NK-92 treated with Interleukin-12 subunit alpha and Interleukin-12 subunit beta, amount 100 ng/mL, for 24 hours (cell line): ENCODE results near the gene GSTM1.
"Not testable (repeated sequence)": the region's sequence is repeated elsewhere in the genome, so short reads cannot be mapped to it uniquely, and the experiment has no call there.

Experiments used
- DNase-seq: peaks from one replicate; lab custom pipeline; 2025; lab: John Stamatoyannopoulos, UW

The GSTM1 gene

DNA sequence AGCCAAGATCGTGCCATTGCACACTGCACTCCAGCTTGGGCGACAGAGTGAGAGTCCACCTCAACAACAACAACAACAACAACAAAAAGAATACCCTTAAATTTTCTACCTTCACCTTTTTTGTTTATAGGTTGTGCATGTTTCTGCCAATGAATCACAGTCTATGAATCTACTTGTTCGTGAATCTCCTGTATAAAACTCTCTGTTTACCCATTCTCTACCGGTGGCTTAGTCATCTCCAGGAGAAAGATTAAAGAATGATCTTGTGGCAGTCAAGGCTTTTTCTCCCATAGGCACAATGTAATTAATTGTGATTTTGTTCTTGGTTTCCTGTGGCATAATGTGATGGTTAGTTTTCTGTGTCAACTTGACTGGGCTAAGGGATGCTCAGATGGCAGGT lies 10.2 kb downstream of the GSTM1 start:
- DNase-seq = not testable (repeated sequence)

DNA sequence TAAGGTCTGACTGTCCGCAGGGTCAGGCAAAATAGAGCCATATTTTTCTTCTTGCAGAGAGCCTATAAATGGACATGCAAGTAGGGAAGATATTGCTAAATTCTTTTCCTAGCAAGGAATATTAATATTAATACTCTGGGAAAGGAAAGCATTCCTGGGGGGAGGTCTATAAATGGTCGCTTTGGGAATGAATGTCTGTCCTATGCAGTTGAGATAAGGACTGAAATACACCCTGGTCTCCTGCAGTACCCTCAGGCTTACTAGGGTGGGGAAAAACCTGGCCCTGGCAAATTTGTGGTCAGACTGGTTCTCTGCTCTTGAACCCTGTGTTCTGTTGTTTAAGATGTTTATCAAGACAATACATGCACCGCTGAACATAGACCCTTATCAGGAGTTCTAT lies 15.3 kb downstream of the GSTM1 start:
- not testable (repeated sequence) for DNase-seq

DNA sequence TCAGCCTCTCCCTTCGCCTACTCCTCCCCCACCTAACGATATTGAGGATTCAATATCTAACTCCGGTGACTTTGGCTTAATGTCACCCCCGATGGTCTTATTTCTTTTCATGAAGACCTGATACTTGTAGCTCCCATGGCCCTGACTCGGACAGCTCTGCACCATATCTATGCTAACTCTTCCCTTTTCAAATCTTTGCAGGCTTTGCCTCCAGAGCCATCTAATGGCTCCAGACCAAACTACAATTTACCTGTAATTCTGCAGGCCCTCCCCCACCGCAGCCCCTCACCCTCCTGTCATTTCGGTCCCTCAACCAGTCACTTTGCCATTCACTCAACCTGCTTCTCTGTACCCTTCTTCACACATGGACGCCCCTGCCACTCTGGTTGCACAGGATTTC lies 16.6 kb downstream of the GSTM1 start:
- DNase-seq = no peak

DNA sequence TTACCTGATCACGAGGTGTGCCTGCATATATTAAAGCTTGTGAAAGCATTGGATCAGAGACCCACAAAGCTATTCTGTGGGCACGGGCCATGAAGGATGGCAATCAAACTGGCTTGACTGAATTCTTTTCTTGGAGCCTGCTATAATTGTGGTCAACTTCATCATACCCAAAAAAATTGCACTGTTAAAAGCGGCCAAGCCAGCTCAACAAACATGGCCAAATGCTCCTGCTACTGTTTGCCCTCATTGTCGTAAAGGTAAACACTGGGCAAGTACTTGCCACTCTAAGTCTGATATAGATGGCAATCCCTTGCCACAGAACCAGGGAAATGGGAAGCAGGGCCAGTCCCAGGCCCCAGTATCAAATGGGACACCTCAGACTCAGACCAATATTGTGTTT lies 17.8 kb downstream of the GSTM1 start:
- no peak for DNase-seq

DNA sequence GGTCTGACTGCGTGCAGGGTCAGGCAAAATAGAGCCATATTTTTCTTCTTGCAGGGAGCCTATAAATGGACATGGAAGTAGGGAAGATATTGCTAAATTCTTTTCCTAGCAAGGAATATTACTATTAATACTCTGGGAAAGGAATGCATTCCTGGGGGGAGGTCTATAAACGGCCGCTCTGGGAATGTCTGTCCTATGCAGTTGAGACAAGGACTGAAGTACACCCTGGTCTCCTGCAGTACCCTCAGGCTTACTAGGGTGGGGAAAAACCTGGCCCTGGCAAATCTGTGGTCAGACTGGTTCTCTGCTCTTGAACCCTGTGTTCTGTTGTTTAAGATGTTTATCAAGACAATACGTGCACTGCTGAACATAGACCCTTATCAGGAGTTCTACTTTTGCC lies 21.3 kb downstream of the GSTM1 start:
- DNase-seq = not testable (repeated sequence)

DNA sequence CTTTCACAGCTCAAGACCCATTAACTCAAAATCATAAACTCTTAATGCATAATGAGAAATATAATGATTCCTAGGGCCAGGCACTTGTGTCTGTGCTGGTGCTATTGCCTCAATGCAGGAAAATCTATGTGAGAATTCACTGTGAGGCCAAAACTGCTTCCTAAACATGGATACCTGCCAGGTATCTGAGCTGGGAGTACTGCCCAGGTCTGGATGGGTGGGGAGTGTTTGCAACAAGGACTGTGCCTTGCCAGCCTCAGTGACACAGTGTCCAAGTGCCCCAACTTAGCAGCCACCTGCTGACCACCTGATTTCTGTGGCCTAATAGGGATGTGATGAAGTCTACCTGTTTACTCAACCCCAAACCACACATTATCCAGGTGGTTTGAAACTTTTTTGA lies 22.2 kb downstream of the GSTM1 start:
- DNase-seq = not testable (repeated sequence)

DNA sequence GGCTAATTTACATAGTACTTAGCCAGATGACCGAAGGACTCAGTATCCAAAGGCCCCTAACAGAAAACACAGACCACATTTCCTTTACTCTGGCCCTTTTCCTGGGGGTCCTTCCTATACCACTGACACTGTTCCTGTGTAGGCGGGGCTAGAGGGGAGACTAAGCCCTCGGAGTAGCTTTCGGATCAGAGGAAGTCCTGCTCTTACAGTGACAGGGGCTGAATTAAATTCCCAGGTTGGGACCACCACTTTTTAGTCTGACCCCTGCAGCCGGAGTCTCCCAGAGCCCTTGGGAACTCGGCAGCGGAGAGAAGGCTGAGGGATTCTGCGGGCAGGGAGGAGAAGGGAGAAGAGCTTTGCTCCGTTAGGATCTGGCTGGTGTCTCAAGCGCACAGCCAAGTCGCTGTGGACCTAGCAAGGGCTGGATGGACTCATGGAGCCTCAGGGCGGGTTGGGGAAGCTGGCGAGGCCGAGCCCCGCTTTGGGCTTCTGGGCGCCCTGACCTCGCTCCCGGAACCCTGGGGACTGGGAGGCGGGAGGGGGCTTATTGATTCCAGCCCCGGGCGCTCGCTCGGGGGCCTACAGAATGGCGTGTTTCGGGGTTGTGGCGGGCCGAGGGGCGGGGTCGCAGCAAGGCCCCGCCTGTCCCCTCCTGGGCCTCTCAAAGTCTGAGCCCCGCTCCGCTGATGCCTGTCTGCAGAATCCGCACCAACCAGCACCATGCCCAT lies 24.1 kb downstream of the GSTM1 start, which contains the start of gene GSTM5:
TSS of gene GSTM5 (plus strand) at position 659 of the 728 bp plus-strand sequence. CDS start at position 721, 62 bp downstream.
- not testable (repeated sequence) for DNase-seq

DNA sequence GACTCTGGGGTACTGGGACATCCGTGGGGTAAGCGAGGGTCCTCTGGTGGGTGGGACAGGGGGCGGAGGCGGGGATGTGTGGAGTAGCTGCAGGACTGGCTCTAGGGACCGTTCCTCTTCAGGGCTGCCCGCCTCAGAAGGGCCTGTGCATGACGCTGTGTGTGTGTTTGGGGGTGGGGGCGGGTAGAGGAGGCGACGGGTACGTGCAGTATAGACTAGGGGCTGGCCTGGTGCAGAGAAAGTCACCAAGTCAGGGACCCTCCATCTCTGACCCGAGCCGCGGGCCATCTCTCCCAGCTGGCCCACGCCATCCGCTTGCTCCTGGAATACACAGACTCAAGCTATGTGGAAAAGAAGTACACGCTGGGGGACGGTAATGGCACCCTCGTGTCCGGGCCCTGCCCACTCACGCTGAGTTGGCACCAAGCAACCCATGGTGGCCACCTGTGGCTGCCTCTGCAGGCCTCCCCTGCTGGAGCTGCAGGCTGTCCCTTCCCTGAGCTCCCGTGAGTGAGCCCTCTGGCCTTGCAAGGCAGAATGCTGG lies 24.8 kb downstream of the GSTM1 start:
- DNase-seq = no peak

DNA sequence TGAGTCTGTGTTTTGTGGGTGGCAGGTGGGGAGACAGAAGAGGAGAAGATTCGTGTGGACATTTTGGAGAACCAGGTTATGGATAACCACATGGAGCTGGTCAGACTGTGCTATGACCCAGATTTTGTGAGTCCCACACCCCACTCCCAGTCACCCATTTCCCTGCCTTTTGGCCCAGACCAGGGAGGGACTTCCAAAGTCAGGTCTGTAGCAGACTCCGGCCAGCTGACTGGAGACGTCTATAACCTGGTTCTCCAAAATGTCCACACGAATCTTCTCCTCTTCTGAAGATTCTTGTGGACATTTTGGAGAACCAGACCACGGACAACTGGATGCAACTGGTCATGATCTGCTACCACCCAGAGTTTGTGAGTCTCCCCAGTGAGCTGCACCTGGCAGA lies 26.0 kb downstream of the GSTM1 start:
- no peak for DNase-seq

DNA sequence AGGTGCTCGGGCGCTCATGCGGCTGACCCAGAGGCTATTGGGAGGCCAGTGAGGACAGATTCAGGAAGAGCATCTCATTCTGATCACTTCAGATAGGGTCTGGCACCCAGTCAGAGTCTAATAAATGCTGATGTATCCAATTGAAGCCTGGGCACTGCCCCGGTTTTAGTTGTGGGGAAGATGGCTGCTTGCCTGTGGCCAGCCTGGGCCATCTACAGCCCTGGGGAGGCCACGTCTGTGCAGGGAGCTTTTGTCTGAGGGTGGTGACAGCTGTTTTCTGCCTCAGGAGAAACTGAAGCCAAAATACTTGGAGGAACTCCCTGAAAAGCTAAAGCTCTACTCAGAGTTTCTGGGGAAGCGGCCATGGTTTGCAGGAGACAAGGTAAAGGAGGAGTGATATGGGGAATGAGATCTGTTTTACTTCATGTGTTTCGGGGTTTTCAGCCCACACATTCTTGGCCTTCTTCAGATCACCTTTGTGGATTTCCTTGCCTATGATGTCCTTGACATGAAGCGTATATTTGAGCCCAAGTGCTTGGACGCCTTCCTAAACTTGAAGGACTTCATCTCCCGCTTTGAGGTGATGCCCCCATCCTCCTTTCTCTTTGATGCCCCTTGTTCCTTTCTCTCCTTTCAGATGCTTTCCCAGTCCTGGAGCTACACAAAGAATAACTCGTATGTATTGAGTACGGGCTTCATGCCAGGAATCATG lies 27.2 kb downstream of the GSTM1 start:
- DNase-seq = no peak

DNA sequence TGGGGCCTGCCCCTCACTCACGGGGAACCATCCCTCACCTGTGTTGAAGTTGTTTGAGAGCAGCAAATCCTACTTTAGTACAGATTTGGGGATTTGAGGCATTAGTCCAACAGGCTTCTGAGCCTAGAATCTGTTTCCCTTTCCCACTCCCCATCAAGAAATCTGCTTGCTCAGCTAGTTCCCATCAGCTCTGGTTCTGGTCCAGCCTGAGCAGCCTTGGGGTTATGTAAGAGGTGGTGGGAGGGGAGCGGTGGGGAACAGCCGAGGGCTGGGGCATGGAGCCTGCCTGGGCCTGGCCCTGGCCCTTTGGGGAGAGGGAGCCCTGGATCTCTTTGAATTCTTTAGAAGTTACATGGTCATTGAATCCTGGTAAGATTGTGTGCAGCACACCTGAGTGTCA lies 28.5 kb downstream of the GSTM1 start:
- no peak for DNase-seq

DNA sequence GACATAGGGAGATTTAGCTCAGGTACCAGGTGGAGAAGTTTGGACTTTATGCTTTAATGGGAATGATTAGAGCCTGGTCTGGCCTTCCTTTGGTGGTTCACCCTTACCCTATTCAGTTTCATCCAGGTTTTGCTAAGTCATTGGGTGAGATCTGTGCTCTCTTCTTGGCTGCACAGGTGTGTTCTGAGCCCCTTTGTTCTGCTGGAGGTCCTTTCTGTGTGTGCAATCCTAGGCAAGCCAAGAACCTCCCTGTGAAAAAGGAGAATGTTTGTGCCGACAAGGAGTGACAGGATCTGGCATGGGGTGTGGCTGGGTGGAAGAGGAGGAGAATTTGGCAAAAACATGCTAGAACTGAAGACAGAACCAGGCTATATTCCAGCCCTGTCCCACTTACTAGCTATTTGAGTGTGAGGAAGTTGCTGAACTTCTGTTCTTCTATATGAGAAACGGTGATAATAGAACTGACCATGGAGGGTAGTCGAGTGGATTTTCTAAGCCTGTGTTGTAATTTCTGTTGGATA lies 29.0 kb downstream of the GSTM1 start:
- DNase-seq = no peak

DNA sequence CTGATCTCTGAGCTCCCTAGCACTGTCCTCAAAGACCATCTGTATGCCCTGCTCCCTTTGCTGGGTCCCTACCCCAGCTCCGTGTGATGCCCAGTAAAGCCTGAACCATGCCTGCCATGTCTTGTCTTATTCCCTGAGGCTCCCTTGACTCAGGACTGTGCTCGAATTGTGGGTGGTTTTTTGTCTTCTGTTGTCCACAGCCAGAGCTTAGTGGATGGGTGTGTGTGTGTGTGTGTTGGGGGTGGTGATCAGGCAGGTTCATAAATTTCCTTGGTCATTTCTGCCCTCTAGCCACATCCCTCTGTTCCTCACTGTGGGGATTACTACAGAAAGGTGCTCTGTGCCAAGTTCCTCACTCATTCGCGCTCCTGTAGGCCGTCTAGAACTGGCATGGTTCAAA lies 30.1 kb downstream of the GSTM1 start:
- DNase-seq = no peak

DNA sequence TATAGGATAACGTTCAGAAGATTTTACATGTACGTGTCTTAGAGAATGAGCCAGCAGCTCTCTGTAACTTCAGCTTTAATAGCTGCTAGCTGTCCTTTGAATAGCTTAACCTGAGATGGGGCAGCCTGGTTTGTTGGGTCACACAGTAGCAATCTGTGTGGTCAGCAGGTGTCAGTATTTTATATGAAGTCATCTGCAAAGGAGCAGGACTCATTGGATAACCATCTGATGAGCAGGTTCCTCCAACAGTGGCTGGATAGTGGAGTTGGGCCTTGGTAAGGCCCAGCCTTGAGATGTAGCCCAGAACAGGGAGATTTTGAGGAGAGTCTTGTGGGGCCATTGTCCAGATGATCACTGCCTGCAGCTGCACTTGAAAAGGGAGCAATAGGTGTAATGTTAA lies 30.9 kb downstream of the GSTM1 start:
- DNase-seq = no peak

DNA sequence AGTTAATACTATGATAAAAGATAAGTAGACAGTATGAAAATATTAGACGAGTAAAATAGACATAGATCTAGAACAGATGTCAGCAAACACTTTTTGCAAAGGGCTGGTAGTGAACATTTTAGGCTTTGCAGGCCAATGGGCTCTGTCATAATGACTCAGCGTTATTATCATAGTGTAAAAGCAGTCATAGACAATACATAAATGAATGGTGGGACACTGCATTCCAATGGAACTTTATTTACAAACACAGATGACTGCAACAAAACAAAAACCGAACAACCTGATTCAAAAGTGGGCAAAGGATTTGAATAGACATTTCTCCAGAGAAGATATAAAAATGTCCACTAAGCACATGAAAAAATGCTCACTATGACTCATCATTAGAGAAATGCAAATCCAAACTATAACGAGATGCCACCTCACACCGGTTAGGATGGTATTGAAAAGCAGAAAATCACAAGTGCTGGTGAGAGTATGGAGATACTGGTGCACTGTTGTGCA lies 31.8 kb downstream of the GSTM1 start:
- no peak for DNase-seq

DNA sequence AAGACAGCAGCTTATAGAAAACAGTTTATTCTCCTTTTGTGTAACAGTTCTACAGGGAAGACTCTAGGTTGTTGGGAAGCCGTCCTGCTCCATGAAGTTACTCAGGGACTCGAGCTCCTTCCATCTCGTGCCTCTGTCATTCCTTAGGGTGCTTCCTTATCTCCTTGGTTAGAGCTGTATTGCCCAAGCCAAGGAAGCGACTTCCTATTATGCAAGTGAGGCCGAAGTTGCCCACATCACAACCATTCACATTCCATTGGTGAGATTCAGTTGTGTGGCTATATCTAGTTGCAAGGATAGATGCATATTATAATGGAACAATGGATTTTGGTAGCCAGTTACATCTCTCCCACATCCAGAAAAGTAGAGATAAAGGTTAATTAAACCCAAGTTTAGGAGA lies 33.4 kb downstream of the GSTM1 start:
- no peak for DNase-seq

DNA sequence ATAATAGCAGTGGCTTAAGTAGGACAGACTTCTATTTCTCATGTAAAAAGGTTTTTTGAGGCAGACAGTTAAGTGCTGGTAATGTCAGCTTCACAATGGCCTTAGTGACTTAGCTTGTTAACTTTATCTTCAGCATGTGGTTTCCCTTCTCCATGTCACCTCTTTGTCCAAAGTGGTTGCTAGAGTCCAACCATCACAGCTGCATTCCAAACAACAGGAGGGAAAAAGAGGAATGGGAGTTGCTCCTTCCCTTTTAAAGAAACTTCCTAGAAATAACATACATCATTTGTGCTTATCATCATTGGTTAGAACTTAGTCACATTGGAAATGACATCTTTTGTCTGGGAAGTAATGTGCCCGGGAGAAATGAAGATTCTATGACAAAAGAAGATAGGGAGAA lies 34.4 kb downstream of the GSTM1 start:
- DNase-seq = no peak

DNA sequence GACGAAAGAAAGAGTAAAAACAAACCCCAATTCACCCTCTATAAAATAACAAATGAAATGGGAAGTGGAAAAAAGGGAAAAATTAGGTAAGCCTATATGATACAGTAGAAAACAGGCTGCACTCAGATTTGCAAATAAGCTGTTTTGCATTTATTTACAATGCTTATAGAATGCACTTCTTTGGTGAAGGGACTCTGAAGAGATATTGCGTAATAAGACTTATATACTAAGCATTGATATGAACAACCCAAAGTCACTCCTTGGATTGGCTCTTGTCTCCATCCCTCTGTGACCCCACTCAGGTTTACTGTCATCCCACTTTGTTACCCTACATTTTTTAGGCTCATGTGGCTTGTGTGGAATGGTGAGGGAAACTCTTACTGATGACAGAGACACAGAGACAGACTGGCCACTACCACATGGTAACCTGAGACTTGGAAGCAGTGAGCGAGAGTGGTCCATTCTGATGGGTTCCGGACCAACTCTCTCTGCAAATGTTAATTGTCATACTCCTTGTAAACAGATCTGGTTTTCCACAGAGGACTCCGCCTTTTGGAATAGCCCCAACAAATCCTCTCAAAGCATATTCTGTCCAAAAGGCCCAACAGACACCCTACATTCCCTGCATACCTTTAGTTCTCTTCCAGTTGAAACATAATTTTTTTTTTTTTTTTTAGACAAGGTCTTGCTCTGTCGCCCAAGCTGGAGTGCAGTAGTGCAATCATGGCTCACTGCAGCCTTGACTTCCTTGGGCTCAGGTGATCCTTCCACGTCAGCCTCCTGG lies 35.5 kb downstream of the GSTM1 start:
- DNase-seq = no peak

DNA sequence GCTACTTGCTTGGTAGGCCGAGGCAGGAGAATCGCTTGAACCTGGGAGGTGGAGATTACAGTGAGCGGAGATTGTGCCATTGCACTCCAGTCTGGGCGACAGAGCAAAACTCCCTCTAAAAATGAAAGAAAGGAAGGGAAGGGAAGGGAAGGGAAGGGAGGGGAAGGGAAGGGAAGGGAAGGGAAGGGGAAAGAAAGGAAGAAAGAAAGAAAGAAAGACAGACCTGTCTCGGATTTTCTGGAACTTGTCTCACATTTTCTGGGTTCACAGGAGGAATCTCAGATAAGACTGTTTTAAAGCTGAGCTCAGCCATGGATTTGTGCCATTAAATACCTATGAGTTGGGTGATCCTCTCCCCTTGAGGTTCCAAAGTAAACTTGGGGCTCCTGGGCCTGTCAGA lies 37.3 kb downstream of the GSTM1 start:
- no peak for DNase-seq

DNA sequence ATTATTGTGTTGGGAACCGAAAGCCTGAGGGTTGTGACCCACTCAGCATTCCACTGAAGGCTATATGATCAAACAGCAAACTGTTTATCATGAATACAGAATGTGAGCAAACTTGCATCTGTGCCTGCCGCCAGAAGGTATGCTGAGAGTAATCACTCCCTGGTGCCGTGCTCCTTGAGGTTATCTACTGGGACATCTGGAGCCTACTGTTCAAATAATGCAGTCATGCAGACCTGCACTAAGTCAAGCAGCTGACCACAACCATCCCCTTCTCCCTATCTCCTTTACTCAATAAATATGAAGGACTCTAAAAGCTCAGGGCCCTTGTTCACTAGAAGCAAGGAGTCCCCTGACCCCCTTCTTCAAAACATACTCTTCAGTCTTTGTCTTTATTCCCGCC lies 37.9 kb downstream of the GSTM1 start:
- DNase-seq = no peak

DNA sequence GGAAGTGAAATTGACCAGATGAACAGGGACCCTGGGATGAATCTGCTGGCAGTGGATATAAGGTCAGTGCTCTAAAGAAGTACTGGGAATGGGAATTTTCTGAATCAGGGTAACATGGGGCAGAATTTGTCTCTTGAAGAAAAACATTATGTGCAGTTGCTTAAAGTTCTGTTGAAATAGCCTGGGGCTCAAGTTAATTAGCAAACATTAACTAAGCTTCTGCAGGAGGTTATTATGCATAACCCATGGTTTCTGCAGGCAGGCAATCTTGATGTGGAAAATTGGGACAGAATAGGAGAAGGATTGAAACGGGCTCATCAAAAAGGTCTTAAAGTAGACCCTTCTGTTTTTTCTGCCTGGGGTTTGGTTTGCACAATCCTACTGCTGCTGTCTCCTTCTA lies 38.4 kb downstream of the GSTM1 start:
- no peak for DNase-seq

DNA sequence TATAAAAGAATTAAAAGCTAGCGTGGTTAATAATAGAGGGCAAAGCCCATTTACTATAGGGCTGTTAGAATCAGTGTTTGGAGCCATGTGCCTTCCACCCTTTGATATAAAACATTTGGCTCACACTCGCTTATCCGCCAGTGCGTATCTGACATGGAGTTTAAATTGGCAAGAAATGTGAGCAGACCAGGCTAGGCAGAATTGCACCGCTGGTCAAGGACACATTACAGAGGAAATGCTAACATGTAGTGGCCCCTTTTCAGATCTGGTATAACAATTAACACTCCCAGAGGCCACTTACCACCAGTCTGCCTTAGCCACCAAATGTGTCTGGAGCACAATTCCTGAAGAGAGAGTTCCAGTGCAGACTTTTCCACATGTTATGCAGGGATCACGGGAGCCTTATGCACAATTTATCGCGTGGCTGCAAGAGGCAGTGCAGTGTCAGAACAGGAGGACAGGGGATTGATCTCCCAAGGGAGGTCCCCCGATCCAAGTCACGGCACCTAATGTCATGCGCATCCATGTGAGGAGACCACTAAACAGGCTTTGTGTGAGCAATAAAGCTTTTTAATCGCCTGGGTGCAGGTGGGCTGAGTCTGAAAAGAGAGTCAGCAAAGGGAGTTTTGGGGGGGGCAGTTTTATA lies 39.2 kb downstream of the GSTM1 start:
- no peak for DNase-seq
